DND-41 (cell line): Measurements from ENCODE around the gene RNF157.

Experiments
- ATAC-seq: fragments of 200-7000 bp; cut with Tn5 transposase; 3 replicates; pipeline ENCODE4 v1.9.1; 2021; ENCODE audit warnings: low read depth; ENCODE audit not compliant: insufficient read depth
- DNase-seq: peaks from one replicate; pipeline ENCODE4 v3.0.0-alpha.2; 2020
- H2AFZ ChIP-seq: 2 replicates; pipeline ENCODE4 v1.6.0; 2012; ENCODE audit warnings: low read depth, low read length
- H3K27ac ChIP-seq: 2 replicates; pipeline ENCODE4 v1.5.1; 2012; ENCODE audit warnings: low read length, inconsistent platforms
- H3K27me3 ChIP-seq: fragments of 200-600 bp; sonication (generic); 2 replicates; pipeline ENCODE4 v1.6.0; 2012; ENCODE audit warnings: low read length, mild to moderate bottlenecking, inconsistent platforms; ENCODE audit not compliant: insufficient read depth, poor library complexity
- H3K36me3 ChIP-seq: 2 replicates; pipeline ENCODE4 v1.5.1; 2012; ENCODE audit warnings: low read length, inconsistent platforms; ENCODE audit not compliant: insufficient read depth
- H3K4me1 ChIP-seq: 2 replicates; pipeline ENCODE4 v1.5.1; 2012; ENCODE audit warnings: mild to moderate bottlenecking, low read length; ENCODE audit not compliant: insufficient read depth
- H3K4me2 ChIP-seq: 2 replicates; pipeline ENCODE4 v1.6.0; 2012; ENCODE audit warnings: mild to moderate bottlenecking, moderate library complexity, low read length, inconsistent platforms; ENCODE audit not compliant: insufficient read depth
- H3K4me3 ChIP-seq, 2 experiments: fragments of 200-600 bp in 1 of 2; shearing (Covaris generic) in 1 of 2; 2 replicates each; pipeline ENCODE4 v1.5.1; 2012 to 2016; ENCODE audit warnings: inconsistent platforms in 2 of 2, low read length in 2 of 2, mild to moderate bottlenecking in 2 of 2, low read depth in 1 of 2, moderate library complexity in 1 of 2
- H3K79me2 ChIP-seq: 2 replicates; pipeline ENCODE4 v1.6.0; 2012; ENCODE audit warnings: low read length, inconsistent platforms; ENCODE audit not compliant: insufficient read depth
- H3K9ac ChIP-seq: 2 replicates; pipeline ENCODE4 v1.6.0; 2012; ENCODE audit warnings: low read depth, mild to moderate bottlenecking, inconsistent platforms, low read length, moderate library complexity
- H3K9me3 ChIP-seq: 2 replicates; pipeline ENCODE4 v1.5.1; 2012; ENCODE audit warnings: low read length, moderate library complexity, mild to moderate bottlenecking, inconsistent platforms; ENCODE audit not compliant: insufficient read depth, severe bottlenecking
- H4K20me1 ChIP-seq: 2 replicates; pipeline ENCODE4 v1.6.0; 2012; ENCODE audit warnings: low read length; ENCODE audit not compliant: insufficient read depth
- CTCF ChIP-seq: IDR thresholded peaks from 2 replicates; pipeline ENCODE4 v1.5.1; 2012; ENCODE audit warnings: borderline replicate concordance, low read length, moderate library complexity, mild to moderate bottlenecking; ENCODE audit not compliant: poor library complexity, severe bottlenecking; ENCODE audit errors: extremely low read depth
- EZH2 ChIP-seq: IDR thresholded peaks from 3 replicates; pipeline ENCODE4 v1.6.1; 2012; ENCODE audit warnings: borderline replicate concordance, low read depth, mild to moderate bottlenecking, moderate library complexity, low read length, inconsistent platforms; ENCODE audit not compliant: severe bottlenecking

Gene RNF157

GRCh38 chr17:76241691-76242255 is 1.5 kb upstream of the RNF157 start:
- H3K4me3 ChIP-seq, result no peak overlapping the region
- H3K4me1 ChIP-seq, result peaks cover 25% of the 10 kb centered on the region
- no peaks in the 10 kb centered on the region for H3K36me3 ChIP-seq
- DNase-seq (no peak), ATAC-seq (no peak)
- H3K79me2 ChIP-seq, result no peaks in the 10 kb centered on the region
- H3K9ac ChIP-seq, result no peak overlapping the region
- TF ChIP-seq CTCF (no peak), EZH2 (no peak)
- no peak overlapping the region for H3K27ac ChIP-seq
- H4K20me1 ChIP-seq, result no peaks in the 10 kb centered on the region
- no peaks in the 10 kb centered on the region for H3K9me3 ChIP-seq
- no peaks in the 10 kb centered on the region for H3K27me3 ChIP-seq
- H3K4me2 ChIP-seq, result no peak overlapping the region
- H2AFZ ChIP-seq, result no peak overlapping the region

GRCh38 chr17:76241204-76241538 is 878 bp upstream of the RNF157 start:
- Histone ChIP-seq H3K27ac (no peak overlapping the region), H3K79me2 (no peaks in the 10 kb centered on the region), H3K9me3 (no peaks in the 10 kb centered on the region), H3K9ac (no peak overlapping the region), H3K4me2 (no peak overlapping the region), H3K27me3 (no peaks in the 10 kb centered on the region), H3K4me3 (no peak overlapping the region), H3K4me1 (peaks cover 19% of the 10 kb centered on the region), H2AFZ (no peak overlapping the region), H4K20me1 (no peaks in the 10 kb centered on the region), H3K36me3 (no peaks in the 10 kb centered on the region)
- ATAC-seq (no peak), DNase-seq (no peak)
- TF ChIP-seq CTCF, result no peak
- TF ChIP-seq EZH2, result no peak

DNA sequence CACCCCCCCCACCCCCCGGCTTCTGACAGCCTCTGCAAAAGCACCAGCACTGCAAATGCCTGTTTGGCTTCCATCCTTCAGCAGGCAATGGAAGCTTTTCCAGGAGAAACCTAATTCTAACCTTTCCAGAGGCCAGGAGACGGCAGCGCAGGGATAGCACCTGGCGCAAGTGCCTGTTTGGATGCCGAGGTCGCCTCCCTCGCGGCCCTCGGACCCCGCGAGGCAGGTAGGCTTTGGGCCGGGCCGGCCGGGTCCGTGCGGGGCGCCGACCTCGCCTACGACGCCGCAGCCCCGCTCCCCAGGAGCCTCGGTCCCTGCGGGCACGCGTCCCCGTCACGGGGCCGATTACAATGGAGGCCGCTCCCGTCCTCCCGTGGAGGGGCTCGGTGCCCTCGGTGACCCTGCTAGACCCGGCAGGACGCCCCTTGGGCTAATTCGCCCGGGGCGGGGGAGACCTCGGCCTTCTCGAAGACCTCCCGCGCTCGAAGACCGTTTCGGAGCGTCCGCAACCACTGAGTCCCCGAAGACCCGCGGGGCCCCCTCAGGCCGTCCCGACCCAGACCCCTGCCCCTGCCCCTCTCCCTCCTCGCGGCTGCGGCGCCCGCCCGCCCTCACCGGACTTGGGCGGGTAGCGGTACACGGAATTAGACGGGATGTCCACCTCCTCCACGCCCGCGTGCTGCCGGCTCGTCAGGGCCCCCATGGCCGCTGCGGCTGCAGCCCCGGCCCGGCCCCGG is 587 bp downstream of the RNF157 start:
- H3K79me2 ChIP-seq, result no peaks in the 10 kb centered on the region
- no peak overlapping the region for H3K4me3 ChIP-seq
- no peaks in the 10 kb centered on the region for H3K27me3 ChIP-seq
- no peak overlapping the region for H3K9ac ChIP-seq
- H3K4me1 ChIP-seq, result peaks cover 13% of the 10 kb centered on the region
- no peak for DNase-seq
- H3K27ac ChIP-seq, result no peak overlapping the region
- H4K20me1 ChIP-seq, result no peaks in the 10 kb centered on the region
- no peak for ATAC-seq
- no peaks in the 10 kb centered on the region for H3K36me3 ChIP-seq
- H3K4me2 ChIP-seq, result no peak overlapping the region
- H3K9me3 ChIP-seq, result no peaks in the 10 kb centered on the region
- no peak overlapping the region for H2AFZ ChIP-seq
- no peak for TF ChIP-seq EZH2
- TF ChIP-seq CTCF, result no peak
